GM13977 (cell line): Measurements from ENCODE around the gene ZNF580.

ENCODE experiments used
- DNase-seq: peaks from one replicate; pipeline ENCODE4 v3.0.0; 2012; ENCODE audit warnings: low spot score
- in situ Hi-C: fragments of 300-500 bp; cut with MboI; formaldehyde crosslinking; loops from one replicate; pipeline ENCODE4 v1.12.0; 2022; ENCODE audit warnings: low sequenced_read_pairs, low pct_unique_long_range_greater_than_20kb, mixed read lengths, inconsistent platforms; ENCODE audit not compliant: unreplicated experiment
- TF ChIP-seq, protein P1 (sequence below): IDR thresholded peaks from 2 replicates; pipeline ENCODE4 v1.5.1; 2012; ENCODE audit warnings: mild to moderate bottlenecking, control low read depth; ENCODE audit not compliant: insufficient read depth; ENCODE audit errors: extremely low read depth, missing control alignments

ZNF580 gene

DNA sequence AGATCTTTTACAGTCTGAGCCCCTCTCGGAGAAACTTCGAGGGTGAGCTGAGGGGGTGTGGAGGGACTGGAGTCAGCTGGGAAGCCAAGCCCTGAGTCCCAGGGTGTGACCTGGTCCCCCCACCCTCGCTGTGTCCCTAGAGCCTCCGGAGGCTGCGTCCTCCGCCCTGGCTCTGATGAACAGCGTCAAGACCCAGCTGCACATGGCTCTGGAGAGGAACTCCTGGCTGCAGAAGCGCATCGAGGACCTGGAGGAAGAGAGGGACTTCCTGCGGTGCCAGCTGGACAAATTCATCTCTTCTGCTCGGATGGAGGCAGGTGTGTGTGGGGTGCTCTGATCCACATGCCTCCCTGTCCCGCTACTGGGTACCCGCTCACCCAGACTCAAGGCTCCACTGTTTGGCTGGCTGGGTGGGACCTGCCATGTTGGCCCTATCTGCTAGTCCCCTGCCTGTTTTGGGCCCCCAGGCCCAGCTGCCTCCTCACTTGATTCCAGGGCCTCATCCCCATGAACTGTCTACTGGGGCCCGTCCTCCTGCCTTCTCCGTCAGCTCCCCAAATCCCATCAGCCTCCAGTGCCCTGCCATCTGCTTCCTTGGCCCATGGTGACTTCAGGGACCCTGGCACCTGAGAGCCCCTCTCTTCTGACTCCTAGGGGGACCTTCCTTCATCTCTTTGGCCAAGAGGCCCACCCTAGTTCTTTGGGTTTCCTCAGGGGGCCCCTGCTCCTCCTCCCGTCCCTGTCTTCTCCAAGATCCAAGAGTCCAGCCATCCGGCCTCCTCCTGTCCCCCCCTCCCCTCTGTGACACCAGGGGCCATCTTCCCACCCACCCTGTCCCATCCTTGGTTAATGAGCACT lies 8.7 kb downstream of the ZNF580 start:
- TF ChIP-seq, protein P1, sequence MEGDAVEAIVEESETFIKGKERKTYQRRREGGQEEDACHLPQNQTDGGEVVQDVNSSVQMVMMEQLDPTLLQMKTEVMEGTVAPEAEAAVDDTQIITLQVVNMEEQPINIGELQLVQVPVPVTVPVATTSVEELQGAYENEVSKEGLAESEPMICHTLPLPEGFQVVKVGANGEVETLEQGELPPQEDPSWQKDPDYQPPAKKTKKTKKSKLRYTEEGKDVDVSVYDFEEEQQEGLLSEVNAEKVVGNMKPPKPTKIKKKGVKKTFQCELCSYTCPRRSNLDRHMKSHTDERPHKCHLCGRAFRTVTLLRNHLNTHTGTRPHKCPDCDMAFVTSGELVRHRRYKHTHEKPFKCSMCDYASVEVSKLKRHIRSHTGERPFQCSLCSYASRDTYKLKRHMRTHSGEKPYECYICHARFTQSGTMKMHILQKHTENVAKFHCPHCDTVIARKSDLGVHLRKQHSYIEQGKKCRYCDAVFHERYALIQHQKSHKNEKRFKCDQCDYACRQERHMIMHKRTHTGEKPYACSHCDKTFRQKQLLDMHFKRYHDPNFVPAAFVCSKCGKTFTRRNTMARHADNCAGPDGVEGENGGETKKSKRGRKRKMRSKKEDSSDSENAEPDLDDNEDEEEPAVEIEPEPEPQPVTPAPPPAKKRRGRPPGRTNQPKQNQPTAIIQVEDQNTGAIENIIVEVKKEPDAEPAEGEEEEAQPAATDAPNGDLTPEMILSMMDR, result no peak
- in situ Hi-C loops, result no loop called here
- no peak for DNase-seq

DNA sequence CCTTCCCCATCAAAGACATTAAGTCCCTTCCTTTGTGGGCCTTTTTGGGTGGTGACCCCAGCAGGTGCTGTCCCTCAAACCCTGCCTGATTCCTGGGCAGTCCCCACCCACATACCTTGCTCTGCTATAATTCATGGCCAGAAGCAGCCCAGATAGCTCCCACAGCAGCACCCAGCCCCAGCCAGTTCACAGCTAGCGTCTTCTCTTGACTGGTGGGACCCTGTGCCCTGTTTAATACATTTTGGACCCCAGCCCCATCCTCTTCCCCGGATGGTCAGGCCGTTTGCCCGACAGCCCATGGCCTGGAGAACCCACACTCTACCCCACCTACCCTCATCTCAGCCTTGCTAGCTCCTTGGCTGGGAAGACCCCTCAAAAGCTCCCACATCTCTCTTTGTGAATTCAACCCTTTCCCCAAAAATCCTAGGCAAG lies 9.3 kb downstream of the ZNF580 start:
- TF ChIP-seq, protein P1, result no peak
- in situ Hi-C loops, result no loop called here

DNA sequence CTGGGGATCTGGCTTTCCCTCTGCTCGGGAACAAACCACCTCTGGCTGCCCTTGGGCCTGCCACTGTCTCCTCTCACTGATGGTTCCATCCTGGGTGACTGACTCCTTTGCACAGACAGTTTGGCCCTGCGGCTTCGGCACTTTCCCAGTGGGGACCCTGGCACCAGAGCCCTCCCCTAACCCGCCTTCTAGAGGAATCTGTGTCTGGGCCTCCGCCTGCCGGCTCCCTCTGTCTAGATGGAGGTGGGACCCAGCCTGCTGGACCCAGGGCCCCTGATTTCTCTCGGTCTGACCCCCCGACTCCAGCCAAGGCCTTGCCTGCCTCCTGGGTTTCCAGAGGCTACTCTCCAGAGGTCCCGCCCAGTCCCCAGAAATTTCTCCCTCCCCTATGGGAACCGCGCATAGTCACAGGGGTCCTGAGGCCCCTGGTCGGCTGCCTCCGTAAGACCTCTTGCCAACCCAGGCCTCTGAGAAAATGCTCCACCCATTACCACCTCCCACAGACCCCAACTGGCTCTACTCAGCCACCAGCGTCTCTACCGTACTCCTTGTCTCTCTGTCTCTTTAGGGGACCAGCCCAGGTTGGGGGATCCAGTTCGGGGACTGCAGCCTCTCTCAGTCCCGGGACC lies 9.9 kb downstream of the ZNF580 start:
- TF ChIP-seq, protein P1, result no peak
- in situ Hi-C loops, result no loop called here
- no peak for DNase-seq

More for the DNA sequence above, 9.3 kb downstream of the ZNF580 start:
- DNase-seq, result no peak

DNA sequence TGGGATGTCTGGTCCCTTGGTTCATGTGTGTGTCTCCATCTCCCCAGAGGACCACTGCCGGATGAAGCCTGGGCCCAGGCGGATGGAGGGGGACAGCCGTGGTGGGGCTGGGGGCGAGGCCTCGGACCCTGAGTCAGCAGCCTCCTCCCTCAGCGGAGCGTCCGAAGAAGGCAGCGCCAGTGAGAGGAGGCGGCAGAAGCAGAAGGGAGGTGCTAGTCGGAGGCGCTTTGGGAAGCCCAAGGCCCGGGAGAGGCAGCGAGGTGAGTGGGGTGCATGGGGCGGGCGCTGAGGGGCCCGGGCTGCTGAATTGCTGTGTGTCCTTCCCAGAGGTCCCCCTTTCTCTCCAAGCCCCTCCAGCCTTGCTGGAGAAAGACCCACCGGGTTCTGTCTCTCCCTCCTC lies 10.4 kb downstream of the ZNF580 start:
- TF ChIP-seq, protein P1, result no peak
- no peak for DNase-seq
- in situ Hi-C loops, result no loop called here

DNA sequence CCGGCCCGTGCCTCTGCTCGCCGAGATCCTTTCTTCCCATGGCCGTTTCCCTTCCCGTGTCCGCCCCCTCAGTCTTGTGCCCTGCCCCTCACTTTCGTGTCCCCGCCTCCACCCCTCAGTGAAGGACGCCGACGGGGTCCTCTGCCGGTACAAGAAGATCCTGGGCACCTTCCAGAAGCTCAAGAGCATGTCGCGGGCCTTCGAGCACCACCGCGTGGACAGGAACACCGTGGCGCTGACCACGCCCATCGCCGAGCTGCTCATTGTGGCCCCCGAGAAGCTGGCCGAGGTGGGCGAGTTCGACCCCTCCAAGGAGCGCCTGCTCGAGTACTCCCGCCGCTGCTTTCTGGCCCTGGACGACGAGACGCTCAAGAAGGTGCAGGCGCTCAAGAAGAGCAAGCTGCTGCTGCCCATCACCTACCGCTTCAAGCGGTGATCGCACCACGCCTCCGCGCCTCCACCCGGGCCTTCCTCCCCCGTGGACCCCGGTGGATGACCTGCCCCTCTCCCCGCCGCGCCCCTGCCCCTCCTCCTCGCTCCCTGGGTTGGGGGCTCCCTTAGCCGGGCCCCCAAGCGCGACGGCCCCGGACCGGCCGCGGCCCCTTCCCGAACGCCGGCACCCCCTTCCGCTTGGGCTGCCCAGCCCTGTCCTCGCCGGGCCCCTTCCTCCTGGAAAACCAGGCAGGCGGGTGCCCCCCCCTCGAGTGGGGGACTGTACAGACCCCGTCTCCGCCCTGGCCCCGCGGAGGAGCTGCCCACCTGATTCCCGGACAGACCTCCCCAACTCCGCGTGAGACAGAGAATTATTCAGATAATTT lies 11.7 kb downstream of the ZNF580 start:
- in situ Hi-C loops, result no loop called here
- TF ChIP-seq, protein P1, result no peak
- DNase-seq, result no peak

DNA sequence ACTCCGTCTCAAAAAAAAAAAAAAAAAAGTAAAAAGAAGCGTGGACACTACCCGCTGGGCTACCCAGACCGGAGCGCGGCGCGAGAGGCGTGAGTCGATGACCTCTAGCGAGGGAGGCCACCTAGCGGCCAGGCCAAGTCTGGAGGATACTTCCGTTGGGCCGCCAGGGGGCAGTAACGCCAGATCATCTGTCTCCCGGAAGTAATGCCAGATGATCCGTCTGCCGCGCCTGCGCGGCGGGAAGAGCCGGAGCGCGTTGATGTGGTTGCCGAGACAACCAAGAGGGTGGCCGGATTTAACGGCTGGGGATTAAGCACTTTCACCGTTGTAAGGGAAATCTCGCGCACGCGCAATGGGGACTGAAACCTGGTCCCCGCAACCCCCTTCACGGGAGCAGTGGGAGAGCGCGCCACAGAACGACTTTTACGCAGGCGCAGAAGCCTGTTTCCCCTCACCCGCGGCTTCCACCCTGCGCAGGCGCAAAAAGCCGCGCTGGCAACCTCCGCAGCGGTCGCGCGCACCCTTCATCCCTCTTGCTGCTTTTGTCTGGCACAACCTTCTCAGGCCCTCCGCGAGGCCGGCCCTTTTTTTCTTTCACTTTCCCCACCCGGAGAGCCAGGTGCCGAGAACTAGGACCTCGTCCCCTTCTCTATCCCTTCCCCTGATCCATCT lies 13.0 kb downstream of the ZNF580 start:
- TF ChIP-seq, protein P1, result peak; percentile 100
- in situ Hi-C loops, result no loop called here
- peak; percentile 95 for DNase-seq
